Measurements from ENCODE around the gene PEA15. TPM values are rescaled to one million over a fixed set of nuclear protein-coding genes. Genes with fewer than 3 reads are reported as not detected.

PEA15 gene
- total RNA-seq, 1 donor from 2014 or later, result 57.8 TPM

GRCh38 chr1:160222546-160222945, 17.4 kb downstream of the PEA15 start:
- TF ChIP-seq, protein P1, sequence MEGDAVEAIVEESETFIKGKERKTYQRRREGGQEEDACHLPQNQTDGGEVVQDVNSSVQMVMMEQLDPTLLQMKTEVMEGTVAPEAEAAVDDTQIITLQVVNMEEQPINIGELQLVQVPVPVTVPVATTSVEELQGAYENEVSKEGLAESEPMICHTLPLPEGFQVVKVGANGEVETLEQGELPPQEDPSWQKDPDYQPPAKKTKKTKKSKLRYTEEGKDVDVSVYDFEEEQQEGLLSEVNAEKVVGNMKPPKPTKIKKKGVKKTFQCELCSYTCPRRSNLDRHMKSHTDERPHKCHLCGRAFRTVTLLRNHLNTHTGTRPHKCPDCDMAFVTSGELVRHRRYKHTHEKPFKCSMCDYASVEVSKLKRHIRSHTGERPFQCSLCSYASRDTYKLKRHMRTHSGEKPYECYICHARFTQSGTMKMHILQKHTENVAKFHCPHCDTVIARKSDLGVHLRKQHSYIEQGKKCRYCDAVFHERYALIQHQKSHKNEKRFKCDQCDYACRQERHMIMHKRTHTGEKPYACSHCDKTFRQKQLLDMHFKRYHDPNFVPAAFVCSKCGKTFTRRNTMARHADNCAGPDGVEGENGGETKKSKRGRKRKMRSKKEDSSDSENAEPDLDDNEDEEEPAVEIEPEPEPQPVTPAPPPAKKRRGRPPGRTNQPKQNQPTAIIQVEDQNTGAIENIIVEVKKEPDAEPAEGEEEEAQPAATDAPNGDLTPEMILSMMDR (conservative IDR thresholded peaks at IDR 0.05; ENCODE audit: low read depth, low read length), result no peak
- DNase-seq (ENCODE audit: low read depth), result no peak
- no peak overlapping the region for H3K4me3 ChIP-seq (ENCODE audit: low read depth, low read length)

GRCh38 chr1:160224606-160225005, 19.4 kb downstream of the PEA15 start:
- DNase-seq (ENCODE audit: low read depth), result no peak
- H3K4me3 ChIP-seq (ENCODE audit: low read depth, low read length), result no peak overlapping the region
- TF ChIP-seq, protein P1 (conservative IDR thresholded peaks at IDR 0.05; ENCODE audit: low read depth, low read length), result no peak

DNA sequence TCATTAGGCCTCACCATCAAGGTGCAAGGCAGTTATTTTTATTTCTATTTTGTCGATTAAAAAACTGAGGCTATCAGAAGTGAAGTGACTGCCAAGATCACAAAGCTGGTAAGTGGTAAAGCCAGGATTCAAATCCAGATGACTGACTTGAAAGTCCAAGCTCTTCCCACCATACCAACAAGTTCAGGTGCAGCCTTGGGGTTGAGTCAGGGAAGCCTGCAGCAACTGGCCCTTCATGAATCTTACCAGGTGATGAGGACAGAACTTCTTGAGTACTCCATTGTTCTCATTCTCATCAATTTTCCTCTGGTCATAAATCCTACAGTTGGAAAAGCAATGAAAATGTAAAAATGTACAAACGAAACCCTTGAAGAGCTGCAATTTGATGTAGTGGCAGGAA, 20.2 kb downstream of the PEA15 start:
- no peak overlapping the region for H3K4me3 ChIP-seq (ENCODE audit: low read depth, low read length)
- DNase-seq (ENCODE audit: low read depth), result no peak
- TF ChIP-seq, protein P1 (conservative IDR thresholded peaks at IDR 0.05; ENCODE audit: low read depth, low read length), result no peak

- TF ChIP-seq, protein P1 (conservative IDR thresholded peaks at IDR 0.05; ENCODE audit: low read depth, low read length), result no peak
- no peak overlapping the region for H3K4me3 ChIP-seq (ENCODE audit: low read depth, low read length)
- DNase-seq (ENCODE audit: low read depth), result no peak
Measured at GRCh38 chr1:160226623-160227022, 21.4 kb downstream of the PEA15 start.

GRCh38 chr1:160227034-160227433, 21.9 kb downstream of the PEA15 start:
- no peak overlapping the region for H3K4me3 ChIP-seq (ENCODE audit: low read depth, low read length)
- DNase-seq (ENCODE audit: low read depth), result no peak
- TF ChIP-seq, protein P1 (conservative IDR thresholded peaks at IDR 0.05; ENCODE audit: low read depth, low read length), result no peak

GRCh38 chr1:160227561-160227960, 22.4 kb downstream of the PEA15 start:
- TF ChIP-seq, protein P1 (conservative IDR thresholded peaks at IDR 0.05; ENCODE audit: low read depth, low read length), result no peak
- no peak for DNase-seq (ENCODE audit: low read depth)
- no peak overlapping the region for H3K4me3 ChIP-seq (ENCODE audit: low read depth, low read length)

DNA sequence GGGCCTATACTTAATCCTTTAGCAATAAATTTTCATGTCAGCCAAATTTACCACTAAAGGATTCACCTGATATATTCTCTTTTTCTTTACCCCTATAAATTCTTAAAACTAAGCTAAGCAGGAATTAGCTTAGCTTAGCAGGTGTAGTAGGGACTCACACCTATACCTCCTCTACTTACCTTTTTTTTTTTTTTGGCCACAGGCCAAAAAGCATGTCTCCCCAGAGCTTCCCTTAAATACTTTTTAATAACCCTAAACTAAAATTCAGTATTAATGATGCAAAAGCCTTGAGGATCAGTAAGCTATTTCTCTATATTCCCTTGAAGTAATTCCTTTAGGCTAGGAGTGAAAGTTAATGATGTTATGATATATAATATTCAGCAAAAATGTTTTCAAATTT, 23.2 kb downstream of the PEA15 start:
- TF ChIP-seq, protein P1 (conservative IDR thresholded peaks at IDR 0.05; ENCODE audit: low read depth, low read length), result no peak
- H3K4me3 ChIP-seq (ENCODE audit: low read depth, low read length), result no peak overlapping the region
- no peak for DNase-seq (ENCODE audit: low read depth)
